22Rv1 (cell line): ENCODE measurements around the gene ULK4.
"Not testable (repeated sequence)": the region's sequence is repeated elsewhere in the genome, so short reads cannot be mapped to it uniquely, and the experiment has no call there.

ENCODE experiments used
- H3K27ac ChIP-seq: fragments of 450-650 bp; 2 replicates; pipeline ENCODE4 v1.5.1; 2017
- ZFX ChIP-seq: fragments of 450-650 bp; IDR thresholded peaks from 2 replicates; pipeline ENCODE4 v1.6.1; 2017; ENCODE audit warnings: antibody characterized with exemption, borderline replicate concordance
- TF ChIP-seq, protein P1 (sequence below): fragments of 450-650 bp; IDR thresholded peaks from 2 replicates; pipeline ENCODE4 v1.5.1; 2017; ENCODE audit warnings: mild to moderate bottlenecking

The ULK4 gene

DNA sequence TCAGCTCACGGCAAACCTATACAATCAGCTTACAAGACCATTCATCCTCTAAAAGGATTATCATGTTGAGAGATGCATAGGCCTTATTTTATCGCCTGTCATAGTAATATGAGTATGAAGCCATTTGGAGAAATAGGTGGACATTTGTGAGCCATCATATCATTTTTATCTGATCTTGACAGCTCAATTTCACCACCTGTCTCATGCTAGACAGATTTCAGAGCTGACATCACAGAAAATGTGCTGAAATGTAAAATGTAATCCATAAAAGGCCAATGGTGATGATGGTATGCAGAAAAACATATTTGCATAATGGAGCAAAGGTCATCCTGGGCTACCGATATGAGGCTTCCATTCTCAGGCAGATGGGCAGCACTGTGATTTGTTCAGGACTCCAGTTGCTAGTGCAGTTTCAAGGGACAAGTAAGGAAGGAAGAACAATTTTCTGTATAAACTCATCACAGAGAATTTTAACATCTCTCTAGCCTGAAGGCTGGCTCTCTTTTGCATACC is 221.5 kb downstream of the ULK4 start:
- no peak for TF ChIP-seq ZFX
- TF ChIP-seq, protein P1, sequence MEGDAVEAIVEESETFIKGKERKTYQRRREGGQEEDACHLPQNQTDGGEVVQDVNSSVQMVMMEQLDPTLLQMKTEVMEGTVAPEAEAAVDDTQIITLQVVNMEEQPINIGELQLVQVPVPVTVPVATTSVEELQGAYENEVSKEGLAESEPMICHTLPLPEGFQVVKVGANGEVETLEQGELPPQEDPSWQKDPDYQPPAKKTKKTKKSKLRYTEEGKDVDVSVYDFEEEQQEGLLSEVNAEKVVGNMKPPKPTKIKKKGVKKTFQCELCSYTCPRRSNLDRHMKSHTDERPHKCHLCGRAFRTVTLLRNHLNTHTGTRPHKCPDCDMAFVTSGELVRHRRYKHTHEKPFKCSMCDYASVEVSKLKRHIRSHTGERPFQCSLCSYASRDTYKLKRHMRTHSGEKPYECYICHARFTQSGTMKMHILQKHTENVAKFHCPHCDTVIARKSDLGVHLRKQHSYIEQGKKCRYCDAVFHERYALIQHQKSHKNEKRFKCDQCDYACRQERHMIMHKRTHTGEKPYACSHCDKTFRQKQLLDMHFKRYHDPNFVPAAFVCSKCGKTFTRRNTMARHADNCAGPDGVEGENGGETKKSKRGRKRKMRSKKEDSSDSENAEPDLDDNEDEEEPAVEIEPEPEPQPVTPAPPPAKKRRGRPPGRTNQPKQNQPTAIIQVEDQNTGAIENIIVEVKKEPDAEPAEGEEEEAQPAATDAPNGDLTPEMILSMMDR: no peak
- H3K27ac ChIP-seq: no peak overlapping the region

DNA sequence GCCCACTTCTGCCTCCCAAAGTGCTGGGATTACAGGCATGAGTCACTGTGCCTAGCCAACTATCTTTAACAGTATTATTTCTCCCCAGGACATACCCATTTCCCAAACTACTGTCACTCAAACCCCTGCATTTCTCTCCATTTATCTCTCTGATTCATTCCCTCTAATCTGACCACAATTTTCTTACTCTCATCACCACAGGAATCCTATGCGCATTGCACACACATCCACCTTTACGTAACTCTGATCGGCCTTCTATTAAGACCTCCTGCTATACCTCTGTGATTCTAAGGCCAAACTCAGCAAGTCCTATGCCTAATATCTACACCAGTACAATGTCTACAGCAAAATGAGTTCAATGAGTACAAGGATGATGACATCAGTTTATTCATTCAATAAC is 235.0 kb downstream of the ULK4 start:
- H3K27ac ChIP-seq: no peak overlapping the region
- no peak for TF ChIP-seq ZFX
- TF ChIP-seq, protein P1: no peak

DNA sequence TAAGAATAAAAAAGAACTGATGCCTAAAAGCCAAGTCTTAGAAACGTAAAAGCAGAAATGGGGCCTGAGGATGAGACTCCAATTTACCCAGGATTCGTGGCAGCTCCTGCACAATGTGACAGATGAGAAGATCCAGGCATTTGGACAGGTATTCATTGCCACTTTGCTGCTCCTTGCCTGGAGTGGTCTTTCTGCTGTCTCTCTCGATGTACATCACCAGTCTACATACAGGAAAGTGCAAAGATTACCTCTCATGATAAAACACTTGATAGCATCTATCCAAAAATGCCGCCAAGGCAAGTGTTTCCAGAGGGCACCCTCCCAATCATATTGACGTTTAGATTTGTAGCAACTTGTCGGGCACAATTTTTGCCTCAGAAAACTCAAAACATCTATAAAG is 244.3 kb downstream of the ULK4 start:
- TF ChIP-seq ZFX: no peak
- TF ChIP-seq, protein P1: no peak

DNA sequence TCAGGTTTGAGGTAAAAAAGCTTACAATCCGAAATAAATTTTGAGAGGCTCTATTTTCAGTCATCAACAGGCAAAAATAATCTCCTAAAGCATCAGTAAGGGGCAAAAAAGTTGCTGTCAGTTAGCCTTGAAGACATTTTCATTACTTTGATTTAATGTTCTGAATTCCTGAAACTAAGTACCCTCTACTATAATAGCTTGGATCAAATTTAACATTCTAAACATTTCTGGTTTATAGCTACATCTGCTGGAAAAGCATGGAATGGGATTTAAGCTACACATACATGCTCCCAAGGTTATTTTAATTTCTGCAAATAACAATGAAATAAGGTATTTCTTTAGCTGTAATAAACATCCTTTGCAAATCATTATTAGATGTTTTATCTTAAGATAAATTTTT is 245.4 kb downstream of the ULK4 start:
- TF ChIP-seq ZFX: no peak
- TF ChIP-seq, protein P1: 0 out of 2 replicates have a peak, but pooled peaks have one; percentile 14
- no peak overlapping the region for H3K27ac ChIP-seq

More for the DNA sequence above, 244.3 kb downstream of the ULK4 start:
- H3K27ac ChIP-seq: no peak overlapping the region

DNA sequence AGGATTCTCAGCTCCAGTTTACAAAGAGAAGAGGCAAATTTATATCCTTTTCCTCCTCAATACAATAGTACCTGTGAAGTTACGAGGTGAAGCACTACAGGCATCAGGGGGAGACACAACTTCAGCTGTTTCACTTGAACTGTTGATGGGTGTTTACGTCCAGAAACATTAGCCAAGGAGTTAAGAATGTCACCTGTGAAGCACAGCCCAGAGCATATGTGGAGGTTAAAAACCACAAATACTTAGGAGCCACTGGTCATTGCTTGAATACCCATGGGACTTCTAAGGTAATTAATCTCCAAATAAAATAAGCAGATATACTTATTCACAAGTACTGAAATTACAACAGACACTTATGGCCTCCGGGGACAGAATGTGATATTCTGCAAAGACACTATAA is 246.5 kb downstream of the ULK4 start:
- no peak overlapping the region for H3K27ac ChIP-seq
- TF ChIP-seq, protein P1: no peak
- TF ChIP-seq ZFX: no peak

DNA sequence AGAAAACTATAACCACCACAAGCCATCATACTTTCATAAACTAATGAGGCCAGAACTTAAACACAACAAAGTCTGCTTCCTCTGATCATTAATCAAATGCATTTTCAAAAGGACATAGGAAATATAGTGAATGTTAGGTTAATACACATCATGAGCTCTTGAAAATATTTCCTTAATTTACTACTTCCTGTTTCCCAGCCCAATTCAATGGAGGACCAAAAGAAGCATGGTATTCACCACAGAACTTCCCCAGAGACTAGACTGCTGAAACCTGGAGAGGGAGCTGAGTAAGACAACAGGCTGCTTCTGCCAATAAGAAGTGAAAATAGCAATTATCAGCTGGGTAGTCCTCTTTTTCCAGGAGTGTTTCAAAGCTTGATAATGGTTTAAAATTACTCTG is 250.3 kb downstream of the ULK4 start:
- TF ChIP-seq ZFX: no peak
- TF ChIP-seq, protein P1: no peak
- no peak overlapping the region for H3K27ac ChIP-seq

DNA sequence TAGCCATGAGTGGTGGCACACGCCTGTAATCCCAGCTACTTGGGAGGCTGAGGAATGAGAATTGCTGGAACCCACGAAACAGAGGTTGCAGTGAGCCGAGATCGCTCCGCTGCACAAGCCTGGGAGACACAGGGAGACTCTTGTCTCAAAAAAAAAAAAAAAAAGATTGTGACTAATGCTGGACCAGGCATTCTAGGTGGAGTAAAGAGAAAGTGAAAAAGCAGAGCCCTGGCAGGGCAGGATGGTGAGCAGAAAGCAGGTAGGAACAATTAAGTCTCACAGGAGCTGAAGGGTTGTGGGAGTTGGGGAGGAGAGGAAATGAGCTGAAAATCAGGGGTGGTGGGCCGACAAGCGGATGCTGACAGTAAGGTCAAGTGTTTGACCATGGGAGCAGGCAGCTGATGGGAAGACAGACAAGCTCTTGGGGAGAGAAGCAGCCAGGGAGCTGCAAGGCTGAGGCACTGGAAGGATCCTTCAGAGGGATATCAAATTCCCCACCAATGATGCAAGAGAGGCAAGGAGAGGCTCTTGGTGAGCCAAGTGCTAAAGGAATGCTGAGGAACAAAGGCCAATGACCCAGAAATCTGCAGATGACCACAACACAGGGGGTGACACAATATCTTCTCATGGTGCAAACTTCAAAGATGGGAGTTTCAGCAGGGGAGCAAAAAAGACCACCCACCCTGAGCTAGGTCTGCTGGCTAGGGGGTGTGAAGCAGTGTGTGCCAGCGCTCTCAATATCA is 251.1 kb downstream of the ULK4 start:
- no peak overlapping the region for H3K27ac ChIP-seq
- TF ChIP-seq ZFX: no peak
- TF ChIP-seq, protein P1: no peak

DNA sequence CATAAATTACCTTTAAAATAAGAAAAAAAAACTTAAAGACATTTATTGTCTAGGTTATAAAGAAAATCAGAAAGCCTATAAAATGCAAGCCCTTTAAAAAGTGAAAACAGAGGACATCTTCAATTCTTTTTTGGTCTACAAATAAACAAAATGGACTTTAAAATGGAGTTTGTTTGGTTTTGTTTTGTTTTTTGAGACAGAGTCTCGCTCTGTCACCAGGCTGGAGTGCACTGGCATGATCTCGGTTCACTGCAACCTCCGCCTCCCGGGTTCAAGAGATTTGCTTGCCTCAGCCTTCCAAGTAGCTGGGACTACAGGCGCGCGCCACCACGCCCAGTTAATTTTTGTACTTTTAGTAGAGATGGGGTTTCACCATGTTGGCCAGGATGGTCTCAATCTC is 252.7 kb downstream of the ULK4 start:
- not testable (repeated sequence) for H3K27ac ChIP-seq
